GM12878 (cell line): ENCODE data around the gene LMOD1. TPM values are rescaled to one million over a fixed set of nuclear protein-coding genes. Genes with fewer than 3 reads are reported as not detected.

Experiments used
- ATAC-seq: fragments of 200-7000 bp; cut with Tn5 transposase; 3 replicates; pipeline ENCODE4 v1.9.1; 2020; ENCODE audit warnings: mild to moderate bottlenecking, moderate library complexity
- BruUV-seq: library from RNA; stranded (reverse); fragments of 400-500 nt; replicated peaks from 2 replicates; lab custom pipeline; 2021; lab: Mats Ljungman, UMichigan
- CTCF ChIA-PET: fragments of 300-600 bp; sonication (Branson Sonifier 250); formaldehyde crosslinking; extraction: SDS; loops from one replicate; lab custom pipeline; 2021; ENCODE audit warnings: inconsistent platforms; lab: Yijun Ruan, JAX
- POLR2A ChIA-PET: fragments of 350-600 bp; formaldehyde crosslinking; extraction: SDS; loops from one replicate; lab custom pipeline; 2021; ENCODE audit warnings: inconsistent platforms; lab: Charles Lee
- RAD21 ChIA-PET: fragments of 300-600 bp; sonication (Branson Sonifier 250); formaldehyde crosslinking; loops from one replicate; lab custom pipeline; 2023; ENCODE audit warnings: antibody characterized with exemption; ENCODE audit not compliant: unreplicated experiment; lab: Charles Lee
- SMC1A ChIA-PET: fragments of 300-600 bp; sonication (Branson Sonifier 250); formaldehyde crosslinking; loops from one replicate; lab custom pipeline; 2023; ENCODE audit not compliant: unreplicated experiment, uncharacterized antibody; lab: Charles Lee
- DNase-seq: peaks from one replicate; pipeline ENCODE4 v3.0.0-alpha.2; 2011; ENCODE audit warnings: low read depth, low spot score
- FAIRE-seq: peaks from 3 replicates; lab custom pipeline; 2011; peaks lifted over from hg19 to GRCh38; lab: Jason Lieb, UNC
- H2AFZ ChIP-seq: 2 replicates; pipeline ENCODE4 v1.6.0; 2011; ENCODE audit warnings: low read depth, low read length, control low read depth; ENCODE audit not compliant: control insufficient read depth
- H3K27ac ChIP-seq: 2 replicates; pipeline ENCODE4 v1.5.1; 2011; ENCODE audit warnings: control low read depth; ENCODE audit not compliant: control insufficient read depth, insufficient read depth
- H3K27me3 ChIP-seq, 2 experiments: replicated peaks in 1 of 2; 2 replicates each; pipeline versions ENCODE4 v1.6.0 to v1.6.1; 2011; ENCODE audit warnings: low read length in 1 of 2; ENCODE audit not compliant: control insufficient read depth in 2 of 2, insufficient read depth in 2 of 2
- H3K36me3 ChIP-seq, 2 experiments: 2 replicates each; pipeline ENCODE4 v1.5.1; 2011; ENCODE audit warnings: low read length in 1 of 2; ENCODE audit not compliant: control insufficient read depth in 2 of 2, insufficient read depth in 2 of 2
- H3K4me1 ChIP-seq: 2 replicates; pipeline ENCODE4 v1.6.1; 2011; ENCODE audit warnings: mild to moderate bottlenecking, low read length, moderate library complexity, mixed read lengths; ENCODE audit not compliant: control insufficient read depth, insufficient read depth
- H3K4me2 ChIP-seq: 2 replicates; pipeline ENCODE4 v1.6.0; 2011; ENCODE audit warnings: control low read depth; ENCODE audit not compliant: control insufficient read depth, insufficient read depth
- H3K4me3 ChIP-seq: fragments of 200-600 bp; sonication (generic); 2 replicates; pipeline ENCODE4 v1.5.1; 2016
- H3K79me2 ChIP-seq: 2 replicates; pipeline ENCODE4 v1.6.0; 2011; ENCODE audit warnings: low read length; ENCODE audit not compliant: control insufficient read depth, insufficient read depth
- H3K9ac ChIP-seq: 2 replicates; pipeline ENCODE4 v1.8.0; 2011; ENCODE audit warnings: low read length, control low read depth, mixed read lengths; ENCODE audit not compliant: control insufficient read depth, insufficient read depth
- H3K9me3 ChIP-seq: replicated peaks from 3 replicates; pipeline ENCODE4 v1.5.1; 2011; ENCODE audit warnings: mild to moderate bottlenecking, low read length; ENCODE audit not compliant: control insufficient read depth, insufficient read depth
- H4K20me1 ChIP-seq: 2 replicates; pipeline ENCODE4 v1.6.0; 2011; ENCODE audit not compliant: control insufficient read depth, insufficient read depth
- ATF3 ChIP-seq: IDR thresholded peaks from 2 replicates; pipeline ENCODE4 v1.6.1; 2011; ENCODE audit warnings: low read depth, mild to moderate bottlenecking, low read length, moderate library complexity, borderline replicate concordance; ENCODE audit errors: extremely low read depth
- ATF7 ChIP-seq: fragments of 450-650 bp; IDR thresholded peaks from 2 replicates; pipeline ENCODE4 v1.6.1; 2016; ENCODE audit warnings: low read depth, mild to moderate bottlenecking
- EP300 ChIP-seq, 2 experiments: fragments of 150-350 bp in 1 of 2; IDR thresholded peaks; 2 replicates each; pipeline ENCODE4 v1.6.1; 2011 to 2012; ENCODE audit warnings: low read depth in 2 of 2, low read length in 2 of 2, borderline replicate concordance in 1 of 2, improper control_type of control experiment in 1 of 2, inconsistent platforms in 1 of 2; ENCODE audit not compliant: control insufficient read depth in 1 of 2
- ESRRA ChIP-seq: IDR thresholded peaks from 2 replicates; pipeline ENCODE4 v1.6.1; 2012; ENCODE audit warnings: mild to moderate bottlenecking, low read length, improper control_type of control experiment
- GABPA ChIP-seq: IDR thresholded peaks from 2 replicates; pipeline ENCODE4 v1.6.1; 2014; ENCODE audit warnings: antibody characterized with exemption, low read depth, mild to moderate bottlenecking, inconsistent platforms
- KDM1A ChIP-seq: fragments of 200-600 bp; sonication (generic); IDR thresholded peaks from 2 replicates; pipeline ENCODE4 v1.6.1; 2016; ENCODE audit warnings: borderline replicate concordance
- RCOR1 ChIP-seq: conservative IDR thresholded peaks from 2 replicates; pipeline ENCODE4 v1.6.1; 2012; ENCODE audit warnings: low read depth, low read length, improper control_type of control experiment
- ZBTB40 ChIP-seq: fragments of 450-650 bp; IDR thresholded peaks from 2 replicates; pipeline ENCODE4 v1.6.1; 2016; ENCODE audit warnings: mild to moderate bottlenecking, moderate library complexity, borderline replicate concordance
- WGBS: methylation state at CpG from one replicate; pipeline ENCODE4 v1.1.6; 2016; ENCODE audit warnings: low lambda C conversion rate; ENCODE audit not compliant: insufficient replicate concordance, insufficient coverage; ENCODE audit errors: missing lambda C conversion rate; 5-methylcytosine and 5-hydroxymethylcytosine counted together
- in situ Hi-C: fragments of 300-500 bp; cut with MboI; formaldehyde crosslinking; loops from 9 replicates; pipeline ENCODE4 v1.14.3; 2018; ENCODE audit warnings: mixed read lengths
- intact Hi-C: fragments of 100-400 bp; cut with micrococcal nuclease; formaldehyde crosslinking; loops from one replicate; pipeline ENCODE4 v1.14.2; 2022; ENCODE audit not compliant: unreplicated experiment
- polyA plus RNA-seq, 11 experiments: library from polyadenylated mRNA; depleted of rRNA in 4 of 11; unstranded in 6 of 11; stranded (reverse) in 5 of 11; fragments of >200 nt; fragmentation: Nextera tagmentation in 4 of 11; fragmentation: Illumina TruSeq in 1 of 11; extraction: Ambion mirVana in 4 of 11; extraction: Trizol in 1 of 11; gene quantifications; 1 replicate in 1 of 11; 2 replicates in 10 of 11; pipeline versions ENCODE4 v1.2.1 to v1.2.3, GENCODE V29; 2011 to 2016; ENCODE audit warnings: inconsistent platforms in 2 of 11, missing spikeins in 2 of 11, low read depth in 1 of 11
- total RNA-seq, 4 experiments: library from RNA; depleted of rRNA in 3 of 4; stranded (reverse); fragments of >200 nt in 3 of 4; fragmentation: Illumina TruSeq in 1 of 4; extraction: Trizol in 1 of 4; gene quantifications; 2 replicates each; pipeline versions ENCODE4 v1.2.1 to v1.2.3, GENCODE V29; 2013 to 2021

The LMOD1 gene
- total and polyA plus RNA-seq, 10 of the 15 experiments (the other 5 are each of a cell fraction or from before 2014, with no cell fraction given): 0.15 TPM; not detected in 9

- Histone ChIP-seq H3K9me3 (no peaks in the 10 kb centered on the region), H3K27me3 (no peaks in the 10 kb centered on the region; a peak in 2 of 4 replicates), H3K36me3 (no peaks in the 10 kb centered on the region), H3K9ac (no peak overlapping the region), H2AFZ (no peak overlapping the region), H3K4me3 (no peak overlapping the region), H4K20me1 (no peaks in the 10 kb centered on the region), H3K4me2 (no peak overlapping the region), H3K4me1 (no peaks in the 10 kb centered on the region), H3K27ac (no peak overlapping the region), H3K79me2 (no peaks in the 10 kb centered on the region)
- RAD21 ChIA-PET: no interaction called here
- in situ Hi-C loops: no loop called here
- CTCF ChIA-PET: no interaction called here
- no peak for ATAC-seq
- DNase-seq: no peak
- intact Hi-C loops: no loop called here
- TF ChIP-seq ZBTB40 (no peak), GABPA (no peak), EP300 (IDR thresholded peaks at IDR 0.05; ENCODE audit: borderline replicate concordance in 1 of 2, control insufficient read depth in 1 of 2, low read depth in 2 of 2, low read length in 2 of 2) (no peak), ATF7 (no peak), RCOR1 (no peak), ESRRA (no peak), KDM1A (no peak), ATF3 (no peak)
- POLR2A ChIA-PET: no interaction called here
- 57% methylated on average over 2 of the region's 2 CpGs for WGBS
- no peak for FAIRE-seq
- no TSS peak for BruUV-seq
- SMC1A ChIA-PET: no interaction called here
Observed at GRCh38 chr1:201925301-201925567, 21.1 kb downstream of the LMOD1 start.
